Stimulated activated CD4-positive, alpha-beta T cell treated with anti-CD3 and anti-CD28 coated beads, TNF-alpha, amount 100 ng/mL, for 48 hours (primary cell): Measurements from ENCODE around the gene MAGEA8.
"Not testable (repeated sequence)": the region's sequence is repeated elsewhere in the genome, so short reads cannot be mapped to it uniquely, and the experiment has no call there.

Experiments
- DNase-seq, 3 donors: peaks; one replicate each; pipeline ENCODE4 v3.0.0-alpha.2; 2020; ENCODE audit warnings: low read depth in 3 of 3

Gene MAGEA8, protein sequence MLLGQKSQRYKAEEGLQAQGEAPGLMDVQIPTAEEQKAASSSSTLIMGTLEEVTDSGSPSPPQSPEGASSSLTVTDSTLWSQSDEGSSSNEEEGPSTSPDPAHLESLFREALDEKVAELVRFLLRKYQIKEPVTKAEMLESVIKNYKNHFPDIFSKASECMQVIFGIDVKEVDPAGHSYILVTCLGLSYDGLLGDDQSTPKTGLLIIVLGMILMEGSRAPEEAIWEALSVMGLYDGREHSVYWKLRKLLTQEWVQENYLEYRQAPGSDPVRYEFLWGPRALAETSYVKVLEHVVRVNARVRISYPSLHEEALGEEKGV

GRCh38 chrX:149881081-149881711 is at the start of gene MAGEA8:
MAGEA8 (plus strand) TSS chrX:149881183; CDS start chrX:149884273, 3,090 bp downstream.
- no peak for DNase-seq

- DNase-seq, result no peak
Measured at GRCh38 chrX:149831473-149831872, 49.5 kb upstream of the MAGEA8 start.

GRCh38 chrX:149836728-149837127 is 44.3 kb upstream of the MAGEA8 start:
- DNase-seq, result not testable (repeated sequence)

DNA sequence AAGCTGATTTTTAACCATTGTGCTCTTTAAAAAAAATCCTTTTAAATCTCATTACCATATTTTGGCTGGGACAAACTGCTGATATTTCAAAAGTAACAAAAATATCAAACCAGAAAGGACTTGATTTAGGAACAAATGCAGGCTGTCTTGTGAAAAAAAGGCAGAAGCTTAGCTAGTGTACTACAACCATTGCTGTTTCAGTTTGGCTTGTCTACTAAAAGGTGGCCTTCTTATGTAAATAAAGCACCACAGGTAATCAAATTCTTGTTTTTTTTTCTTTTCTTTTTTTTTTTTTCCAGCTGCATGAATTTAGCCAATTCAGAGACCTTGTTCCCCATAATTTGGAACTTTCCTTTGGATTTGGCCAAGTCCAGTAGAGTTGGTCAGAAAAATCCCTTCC is 43.8 kb upstream of the MAGEA8 start:
- no peak for DNase-seq

DNA sequence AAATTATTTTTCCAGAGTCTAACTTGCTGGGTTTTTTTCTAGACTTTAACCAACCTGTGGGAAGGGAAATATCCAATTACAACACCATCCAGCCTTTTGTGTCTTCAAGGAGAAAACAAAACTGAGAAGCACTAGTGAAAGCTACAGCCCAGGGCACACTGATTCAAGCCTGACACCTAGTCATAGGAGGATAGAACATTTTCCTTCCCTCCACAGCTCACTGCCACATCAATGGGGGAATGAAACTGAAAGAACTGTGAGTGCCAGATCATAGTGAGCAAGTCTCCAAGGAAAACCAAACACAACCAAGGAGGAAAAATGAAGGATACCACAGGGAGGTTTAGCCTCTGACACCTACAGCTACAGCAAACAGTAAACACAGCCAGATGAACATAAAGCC is 43.3 kb upstream of the MAGEA8 start:
- no peak for DNase-seq

- DNase-seq, result no peak
Measured at GRCh38 chrX:149841929-149842328, 39.1 kb upstream of the MAGEA8 start.

- no peak for DNase-seq
Measured at GRCh38 chrX:149845385-149845784, 35.6 kb upstream of the MAGEA8 start.

- no peak for DNase-seq
Measured at GRCh38 chrX:149846789-149847188, 34.2 kb upstream of the MAGEA8 start.

GRCh38 chrX:149848855-149849254 is 32.1 kb upstream of the MAGEA8 start:
- no peak for DNase-seq

- DNase-seq, result no peak
Measured at GRCh38 chrX:149849787-149850186, 31.2 kb upstream of the MAGEA8 start.

- DNase-seq, result no peak
Measured at GRCh38 chrX:149851864-149852263, 29.1 kb upstream of the MAGEA8 start.

DNA sequence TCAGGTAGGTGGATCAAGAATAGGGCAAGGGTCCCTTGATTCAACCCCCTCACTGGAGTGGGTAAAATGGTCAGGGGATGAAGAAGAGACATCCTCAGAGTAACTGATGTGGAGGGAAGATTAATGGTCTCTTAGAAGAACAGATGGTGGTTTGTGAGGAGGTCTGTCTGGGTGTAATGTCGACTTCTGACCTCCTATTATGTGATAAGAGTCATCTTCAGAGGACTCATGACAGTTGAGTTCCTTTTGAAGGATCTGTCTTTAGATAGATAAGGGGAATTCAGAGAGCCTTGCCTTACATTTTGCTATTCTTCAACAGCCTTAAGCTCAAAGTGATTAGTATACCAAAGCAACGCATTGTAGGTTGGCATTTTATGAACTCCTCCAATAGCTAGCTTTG is 27.1 kb upstream of the MAGEA8 start:
- DNase-seq, result no peak

DNA sequence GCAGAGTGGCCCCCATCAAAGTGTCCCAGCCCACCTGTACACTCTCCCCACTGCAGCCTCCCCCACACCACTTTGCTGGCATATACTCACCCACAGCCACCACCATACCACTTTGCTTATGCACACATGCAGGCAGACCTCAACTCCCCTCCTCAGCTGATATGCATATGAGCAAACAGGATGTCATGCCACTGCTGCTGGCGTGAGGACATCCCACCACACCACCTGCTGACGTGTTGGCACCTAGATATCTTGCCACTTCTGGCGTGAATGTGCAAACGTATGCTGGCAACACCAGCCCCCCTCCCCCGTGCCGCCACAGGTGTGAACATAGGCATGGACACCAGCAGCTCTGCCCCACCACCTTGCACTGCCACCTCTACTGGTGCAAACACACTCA is 22.4 kb upstream of the MAGEA8 start:
- no peak for DNase-seq

GRCh38 chrX:149860445-149860844 is 20.5 kb upstream of the MAGEA8 start:
- no peak for DNase-seq

GRCh38 chrX:149865390-149865789 is 15.6 kb upstream of the MAGEA8 start:
- DNase-seq, result no peak

GRCh38 chrX:149867488-149867887 is 13.5 kb upstream of the MAGEA8 start:
- DNase-seq, result no peak

- DNase-seq, result no peak
Measured at GRCh38 chrX:149870840-149871239, 10.1 kb upstream of the MAGEA8 start.

- DNase-seq, result no peak
Measured at GRCh38 chrX:149871433-149871832, 9.6 kb upstream of the MAGEA8 start.

- peak; percentile 27 to 62 (median 42) for DNase-seq
Measured at GRCh38 chrX:149871940-149872339, 9.0 kb upstream of the MAGEA8 start.

DNA sequence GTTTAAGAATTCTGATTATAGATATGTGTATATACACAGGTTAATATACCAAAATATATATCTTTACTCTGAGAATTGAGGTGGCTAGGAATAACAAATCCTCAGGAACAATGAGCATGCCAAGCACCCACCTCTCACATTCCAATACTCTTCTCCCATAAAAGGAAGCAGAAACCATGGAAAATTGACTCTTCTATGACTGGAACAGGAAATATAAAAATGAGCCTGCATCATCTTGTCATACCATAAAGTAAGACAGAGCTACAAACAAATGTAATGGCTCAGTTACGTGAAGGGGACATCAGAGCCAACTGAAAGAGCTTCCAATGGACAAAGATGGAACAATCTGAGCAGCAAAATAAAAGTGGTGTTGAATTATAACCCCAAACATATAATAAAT is 3.8 kb upstream of the MAGEA8 start:
- DNase-seq, result no peak

- no peak for DNase-seq
Measured at GRCh38 chrX:149877636-149878035, 3.3 kb upstream of the MAGEA8 start.

DNA sequence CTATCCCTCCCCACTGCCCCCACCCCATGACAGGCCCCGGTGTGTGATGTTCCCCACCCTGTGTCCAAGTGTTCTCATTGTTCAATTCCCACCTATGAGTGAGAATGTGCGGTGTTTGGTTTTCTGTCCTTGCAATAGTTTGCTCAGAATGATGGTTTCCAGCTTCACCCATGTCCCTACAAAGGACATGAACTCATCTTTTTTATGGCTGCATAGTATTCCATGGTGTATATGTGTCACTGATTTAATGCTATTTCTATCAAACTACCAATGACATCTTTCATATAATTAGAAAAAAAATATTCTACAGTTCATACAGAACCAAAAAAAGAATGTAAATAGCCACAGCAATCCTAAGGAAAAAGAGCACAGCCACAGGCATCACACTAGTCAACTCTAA is 9.8 kb downstream of the MAGEA8 start:
- not testable (repeated sequence) for DNase-seq

- no peak for DNase-seq
Measured at GRCh38 chrX:149898554-149898953, 17.6 kb downstream of the MAGEA8 start.
